Liver (tissue), 9 donors: ENCODE data around the gene PARP9. TPM values are rescaled to one million over a fixed set of nuclear protein-coding genes. Genes with fewer than 3 reads are reported as not detected.

Source experiments
- DNase-seq: peaks from one replicate; pipeline ENCODE4 v3.0.0-alpha.2; 2017; ENCODE audit warnings: low spot score
- H3K27ac ChIP-seq, 2 donors: one replicate each; pipeline ENCODE4 v1.7.0; 2013; ENCODE audit warnings: inconsistent platforms in 2 of 2, low read length in 2 of 2, control low read depth in 1 of 2, low read depth in 1 of 2, mild to moderate bottlenecking in 1 of 2
- H3K27me3 ChIP-seq, 4 donors: one replicate each; pipeline versions ENCODE4 v1.6.1 to v1.7.0; 2013; ENCODE audit warnings: low read length in 3 of 4, inconsistent platforms in 1 of 4, mild to moderate bottlenecking in 1 of 4, moderate library complexity in 1 of 4; ENCODE audit not compliant: control insufficient read depth in 4 of 4, insufficient read depth in 4 of 4
- H3K36me3 ChIP-seq, 4 donors: one replicate each; pipeline versions ENCODE4 v1.6.1 to v1.7.0; 2013; ENCODE audit warnings: low read length in 3 of 4, mild to moderate bottlenecking in 3 of 4, low read depth in 1 of 4, moderate library complexity in 1 of 4; ENCODE audit not compliant: control insufficient read depth in 4 of 4, insufficient read depth in 3 of 4
- H3K4me1 ChIP-seq, 4 donors: one replicate each; pipeline versions ENCODE4 v1.6.1 to v1.7.0; 2013; ENCODE audit warnings: low read length in 3 of 4, mild to moderate bottlenecking in 3 of 4, moderate library complexity in 1 of 4; ENCODE audit not compliant: control insufficient read depth in 4 of 4, insufficient read depth in 4 of 4
- H3K4me3 ChIP-seq, 3 donors: one replicate each; pipeline versions ENCODE4 v1.6.1 to v1.7.0; 2013; ENCODE audit warnings: low read length in 3 of 3, control low read depth in 1 of 3, low read depth in 1 of 3, mild to moderate bottlenecking in 1 of 3
- H3K9ac ChIP-seq, 2 donors: one replicate each; pipeline ENCODE4 v1.7.0; 2013; ENCODE audit warnings: low read length in 2 of 2, mild to moderate bottlenecking in 2 of 2, moderate library complexity in 2 of 2, control low read depth in 1 of 2, low read depth in 1 of 2
- H3K9me3 ChIP-seq, 4 donors: one replicate each; pipeline versions ENCODE4 v1.6.1 to v1.7.0; 2013; ENCODE audit warnings: low read length in 3 of 4; ENCODE audit not compliant: control insufficient read depth in 4 of 4
- FOXA1 ChIP-seq: IDR thresholded peaks from 2 replicates; pipeline ENCODE4 v1.6.1; 2016; ENCODE audit warnings: antibody characterized with exemption
- FOXA2 ChIP-seq: IDR thresholded peaks from 2 replicates; pipeline ENCODE4 v1.6.1; 2016; ENCODE audit warnings: antibody characterized with exemption
- GABPA ChIP-seq, 2 donors: IDR thresholded peaks in 1 of 2; conservative IDR thresholded peaks in 1 of 2; 2 replicates each; pipeline ENCODE4 v1.6.1; 2016; ENCODE audit warnings: antibody characterized with exemption in 2 of 2, mild to moderate bottlenecking in 1 of 2, moderate library complexity in 1 of 2
- HNF4A ChIP-seq, 2 donors: conservative IDR thresholded peaks; 2 replicates each; pipeline ENCODE4 v1.6.1; 2016; ENCODE audit warnings: antibody characterized with exemption in 2 of 2, mild to moderate bottlenecking in 2 of 2
- HNF4G ChIP-seq: IDR thresholded peaks from 2 replicates; pipeline ENCODE4 v1.6.1; 2016; ENCODE audit warnings: antibody characterized with exemption
- JUND ChIP-seq, 2 donors: IDR thresholded peaks; 2 replicates each; pipeline ENCODE4 v1.6.1; 2016; ENCODE audit warnings: antibody characterized with exemption in 2 of 2
- NR2F2 ChIP-seq: IDR thresholded peaks from 2 replicates; pipeline ENCODE4 v1.6.1; 2016; ENCODE audit warnings: antibody characterized with exemption
- RXRA ChIP-seq, 2 donors: IDR thresholded peaks; 2 replicates each; pipeline ENCODE4 v1.6.1; 2017 to 2018; ENCODE audit warnings: antibody characterized with exemption in 2 of 2, mild to moderate bottlenecking in 1 of 2
- SP1 ChIP-seq: IDR thresholded peaks from 2 replicates; pipeline ENCODE4 v1.6.1; 2018; ENCODE audit warnings: antibody characterized with exemption, mild to moderate bottlenecking
- TAF1 ChIP-seq: conservative IDR thresholded peaks from 2 replicates; pipeline ENCODE4 v1.6.1; 2016; ENCODE audit warnings: antibody characterized with exemption, mild to moderate bottlenecking
- YY1 ChIP-seq: IDR thresholded peaks from 2 replicates; pipeline ENCODE4 v1.6.1; 2016; ENCODE audit warnings: antibody characterized with exemption, mild to moderate bottlenecking
- WGBS: extraction: QIAGEN DNeasy Blood & Tissue Kit; methylation state at CpG from one replicate; pipeline ENCODE4 v1.1.7; 2013; 5-methylcytosine and 5-hydroxymethylcytosine counted together
- polyA plus RNA-seq, 2 donors: library from polyadenylated mRNA; stranded (reverse) in 1 of 2; unstranded in 1 of 2; fragments of 200-250 nt in 1 of 2; fragments of >200 nt in 1 of 2; fragmentation: Nextera tagmentation in 1 of 2; extraction: Ambion mirVana in 1 of 2; gene quantifications; one replicate each; pipeline versions ENCODE4 v1.2.1 to v1.2.3, GENCODE V29; 2013 to 2015
- total RNA-seq, 2 donors: library from RNA; depleted of rRNA; stranded (reverse); fragments of >200 nt; gene quantifications; one replicate each; pipeline ENCODE4 v1.2.3, GENCODE V29; 2014
- TF ChIP-seq, protein P1 (sequence below): IDR thresholded peaks from 2 replicates; pipeline ENCODE4 v1.6.1; 2016; ENCODE audit warnings: antibody characterized with exemption, mild to moderate bottlenecking
- TF ChIP-seq, protein P2 (sequence below): IDR thresholded peaks from 2 replicates; pipeline ENCODE4 v1.6.1; 2016; ENCODE audit warnings: antibody characterized with exemption
- TF ChIP-seq, protein P3 (sequence below): IDR thresholded peaks from 2 replicates; pipeline ENCODE4 v1.6.1; 2016; ENCODE audit warnings: antibody characterized with exemption
- TF ChIP-seq, protein P4 (sequence below): fragments of 150-350 bp; IDR thresholded peaks from 2 replicates; pipeline ENCODE4 v1.5.1; 2017; ENCODE audit warnings: improper control_type of control experiment, low read depth, low read length; ENCODE audit not compliant: missing input control
- donor health status: healthy.
- donor health status: healthy.
- donor health status: healthy.
- donor health status: healthy.
- donor health status: healthy.

PARP9 gene
- total and polyA plus RNA-seq, 4 donors = 34.8 to 74.0 (median 48.9) TPM

- Histone ChIP-seq H3K27me3 (no peaks in the 10 kb centered on the region), H3K27ac (no peak overlapping the region), H3K9me3 (peaks cover 0 to 8% (median 6%) of the 10 kb centered on the region in 4 donors), H3K4me1 (peaks cover 0 to 2% (median 0%) of the 10 kb centered on the region in 4 donors), H3K4me3 (no peak overlapping the region), H3K9ac (no peak overlapping the region), H3K36me3 (peaks cover 0 to 3% (median 0%) of the 10 kb centered on the region in 4 donors)
- WGBS = 61% methylated on average over 3 of the region's 3 CpGs
- no peak for TF ChIP-seq FOXA2
- no peak for TF ChIP-seq GABPA (IDR thresholded peaks at IDR 0.05 in 1 of 2, conservative IDR thresholded peaks at IDR 0.05 in 1 of 2)
- no peak for TF ChIP-seq SP1
- TF ChIP-seq, protein P1, sequence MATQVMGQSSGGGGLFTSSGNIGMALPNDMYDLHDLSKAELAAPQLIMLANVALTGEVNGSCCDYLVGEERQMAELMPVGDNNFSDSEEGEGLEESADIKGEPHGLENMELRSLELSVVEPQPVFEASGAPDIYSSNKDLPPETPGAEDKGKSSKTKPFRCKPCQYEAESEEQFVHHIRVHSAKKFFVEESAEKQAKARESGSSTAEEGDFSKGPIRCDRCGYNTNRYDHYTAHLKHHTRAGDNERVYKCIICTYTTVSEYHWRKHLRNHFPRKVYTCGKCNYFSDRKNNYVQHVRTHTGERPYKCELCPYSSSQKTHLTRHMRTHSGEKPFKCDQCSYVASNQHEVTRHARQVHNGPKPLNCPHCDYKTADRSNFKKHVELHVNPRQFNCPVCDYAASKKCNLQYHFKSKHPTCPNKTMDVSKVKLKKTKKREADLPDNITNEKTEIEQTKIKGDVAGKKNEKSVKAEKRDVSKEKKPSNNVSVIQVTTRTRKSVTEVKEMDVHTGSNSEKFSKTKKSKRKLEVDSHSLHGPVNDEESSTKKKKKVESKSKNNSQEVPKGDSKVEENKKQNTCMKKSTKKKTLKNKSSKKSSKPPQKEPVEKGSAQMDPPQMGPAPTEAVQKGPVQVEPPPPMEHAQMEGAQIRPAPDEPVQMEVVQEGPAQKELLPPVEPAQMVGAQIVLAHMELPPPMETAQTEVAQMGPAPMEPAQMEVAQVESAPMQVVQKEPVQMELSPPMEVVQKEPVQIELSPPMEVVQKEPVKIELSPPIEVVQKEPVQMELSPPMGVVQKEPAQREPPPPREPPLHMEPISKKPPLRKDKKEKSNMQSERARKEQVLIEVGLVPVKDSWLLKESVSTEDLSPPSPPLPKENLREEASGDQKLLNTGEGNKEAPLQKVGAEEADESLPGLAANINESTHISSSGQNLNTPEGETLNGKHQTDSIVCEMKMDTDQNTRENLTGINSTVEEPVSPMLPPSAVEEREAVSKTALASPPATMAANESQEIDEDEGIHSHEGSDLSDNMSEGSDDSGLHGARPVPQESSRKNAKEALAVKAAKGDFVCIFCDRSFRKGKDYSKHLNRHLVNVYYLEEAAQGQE = no peak
- TF ChIP-seq HNF4A (conservative IDR thresholded peaks at IDR 0.05) = no peak
- TF ChIP-seq, protein P2, sequence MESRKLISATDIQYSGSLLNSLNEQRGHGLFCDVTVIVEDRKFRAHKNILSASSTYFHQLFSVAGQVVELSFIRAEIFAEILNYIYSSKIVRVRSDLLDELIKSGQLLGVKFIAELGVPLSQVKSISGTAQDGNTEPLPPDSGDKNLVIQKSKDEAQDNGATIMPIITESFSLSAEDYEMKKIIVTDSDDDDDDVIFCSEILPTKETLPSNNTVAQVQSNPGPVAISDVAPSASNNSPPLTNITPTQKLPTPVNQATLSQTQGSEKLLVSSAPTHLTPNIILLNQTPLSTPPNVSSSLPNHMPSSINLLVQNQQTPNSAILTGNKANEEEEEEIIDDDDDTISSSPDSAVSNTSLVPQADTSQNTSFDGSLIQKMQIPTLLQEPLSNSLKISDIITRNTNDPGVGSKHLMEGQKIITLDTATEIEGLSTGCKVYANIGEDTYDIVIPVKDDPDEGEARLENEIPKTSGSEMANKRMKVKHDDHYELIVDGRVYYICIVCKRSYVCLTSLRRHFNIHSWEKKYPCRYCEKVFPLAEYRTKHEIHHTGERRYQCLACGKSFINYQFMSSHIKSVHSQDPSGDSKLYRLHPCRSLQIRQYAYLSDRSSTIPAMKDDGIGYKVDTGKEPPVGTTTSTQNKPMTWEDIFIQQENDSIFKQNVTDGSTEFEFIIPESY = no peak
- TF ChIP-seq NR2F2 = no peak
- TF ChIP-seq HNF4G = no peak
- TF ChIP-seq, protein P3, sequence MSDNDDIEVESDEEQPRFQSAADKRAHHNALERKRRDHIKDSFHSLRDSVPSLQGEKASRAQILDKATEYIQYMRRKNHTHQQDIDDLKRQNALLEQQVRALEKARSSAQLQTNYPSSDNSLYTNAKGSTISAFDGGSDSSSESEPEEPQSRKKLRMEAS = no peak
- TF ChIP-seq JUND (IDR thresholded peaks at IDR 0.05) = no peak
- no peak for TF ChIP-seq RXRA (IDR thresholded peaks at IDR 0.05)
- no peak for TF ChIP-seq FOXA1
- TF ChIP-seq, protein P4, sequence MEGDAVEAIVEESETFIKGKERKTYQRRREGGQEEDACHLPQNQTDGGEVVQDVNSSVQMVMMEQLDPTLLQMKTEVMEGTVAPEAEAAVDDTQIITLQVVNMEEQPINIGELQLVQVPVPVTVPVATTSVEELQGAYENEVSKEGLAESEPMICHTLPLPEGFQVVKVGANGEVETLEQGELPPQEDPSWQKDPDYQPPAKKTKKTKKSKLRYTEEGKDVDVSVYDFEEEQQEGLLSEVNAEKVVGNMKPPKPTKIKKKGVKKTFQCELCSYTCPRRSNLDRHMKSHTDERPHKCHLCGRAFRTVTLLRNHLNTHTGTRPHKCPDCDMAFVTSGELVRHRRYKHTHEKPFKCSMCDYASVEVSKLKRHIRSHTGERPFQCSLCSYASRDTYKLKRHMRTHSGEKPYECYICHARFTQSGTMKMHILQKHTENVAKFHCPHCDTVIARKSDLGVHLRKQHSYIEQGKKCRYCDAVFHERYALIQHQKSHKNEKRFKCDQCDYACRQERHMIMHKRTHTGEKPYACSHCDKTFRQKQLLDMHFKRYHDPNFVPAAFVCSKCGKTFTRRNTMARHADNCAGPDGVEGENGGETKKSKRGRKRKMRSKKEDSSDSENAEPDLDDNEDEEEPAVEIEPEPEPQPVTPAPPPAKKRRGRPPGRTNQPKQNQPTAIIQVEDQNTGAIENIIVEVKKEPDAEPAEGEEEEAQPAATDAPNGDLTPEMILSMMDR = no peak
- no peak for TF ChIP-seq YY1
- DNase-seq = no peak
Observed at GRCh38 chr3:122580470-122580869, 16.4 kb upstream of the PARP9 start.

DNA sequence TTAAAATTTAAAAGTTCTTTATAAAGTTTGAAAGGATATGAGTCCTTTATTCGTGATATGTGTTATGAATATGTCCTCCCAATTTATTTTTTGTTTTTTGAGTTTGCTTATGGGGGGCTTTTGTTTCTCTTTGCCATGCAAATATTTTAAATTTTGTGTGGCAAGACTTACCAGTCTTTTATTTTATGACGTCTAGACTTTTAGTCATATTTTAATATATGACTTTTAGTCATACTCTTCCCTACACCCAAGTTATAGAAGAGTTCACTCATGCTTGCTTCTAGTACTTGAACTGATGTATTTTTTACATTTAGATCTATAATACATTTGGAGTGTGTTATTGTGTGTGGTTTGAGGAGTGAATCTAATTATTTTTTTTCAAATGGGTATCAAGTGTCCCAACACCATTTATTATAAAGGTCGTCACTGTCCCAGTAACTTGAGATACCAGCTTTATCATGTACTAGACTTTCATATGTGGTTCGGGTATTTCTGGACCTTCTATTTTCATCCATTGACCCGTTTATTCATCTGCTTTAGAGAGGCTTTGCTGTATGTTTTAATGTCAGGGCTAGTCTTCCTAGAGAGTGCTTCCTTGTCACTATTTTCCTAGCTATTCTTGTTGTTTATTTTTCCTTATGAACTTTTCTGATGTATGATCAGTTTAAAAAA, 14.1 kb upstream of the PARP9 start:
- TF ChIP-seq FOXA2 = no peak
- TF ChIP-seq, protein P1 = no peak
- no peak for TF ChIP-seq SP1
- TF ChIP-seq, protein P4 = no peak
- TF ChIP-seq RXRA (IDR thresholded peaks at IDR 0.05) = no peak
- no peak for TF ChIP-seq TAF1
- no peak for TF ChIP-seq HNF4A (conservative IDR thresholded peaks at IDR 0.05)
- Histone ChIP-seq H3K9ac (peak overlapping the region in 1 of 2 donors; percentile 36), H3K36me3 (peaks cover 0 to 5% (median under 1%) of the 10 kb centered on the region in 4 donors), H3K27ac (no peak overlapping the region), H3K4me3 (peak overlapping the region in 1 of 3 donors; percentile 57), H3K27me3 (no peaks in the 10 kb centered on the region), H3K4me1 (peaks cover 2 to 6% (median 5%) of the 10 kb centered on the region in 4 donors), H3K9me3 (peaks cover 0 to 7% (median 4%) of the 10 kb centered on the region in 4 donors)
- 69% methylated on average over 5 of the region's 5 CpGs for WGBS
- no peak for DNase-seq
